ENCODE data around the gene RASGRP4. TPM values are rescaled to one million over a fixed set of nuclear protein-coding genes. Genes with fewer than 3 reads are reported as not detected.
A peak's percentile ranks its signal among the peaks of the same experiment; 100 is the strongest.

Gene RASGRP4
- total and polyA plus RNA-seq, 4 donors, result 3.5 to 39.0 (median 8.7) TPM

DNA sequence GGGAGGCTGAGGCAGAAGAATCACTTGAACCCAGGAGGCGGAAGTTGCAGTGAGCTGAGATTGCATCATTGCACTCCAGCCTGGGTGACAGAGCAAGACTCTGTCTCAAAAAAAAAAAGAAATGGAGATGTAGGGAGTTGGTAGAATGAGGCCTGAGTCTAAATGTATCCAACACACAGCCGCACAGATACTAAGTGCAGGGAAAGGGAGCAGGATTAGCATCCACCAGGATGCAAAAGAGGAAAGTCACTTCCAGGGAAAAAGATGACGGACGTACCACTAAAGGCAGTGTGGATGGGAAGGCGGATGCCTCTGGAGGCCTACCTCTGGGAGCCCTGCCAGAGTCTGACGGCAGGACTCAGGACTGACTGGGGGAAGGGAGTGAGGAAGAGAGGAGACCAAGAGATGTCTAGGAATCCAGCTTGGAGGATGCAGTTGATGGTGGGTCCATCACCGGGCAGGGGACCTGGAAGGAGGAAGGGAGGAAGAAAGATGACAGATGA, 16.3 kb downstream of the RASGRP4 start:
- peak in 1 of 3 donors; percentile 20 for DNase-seq
- 62 to 75% methylated on average over 7 of the region's 7 CpGs for WGBS, 2 donors
- ATAC-seq (ENCODE audit: insufficient read depth, low FRiP score), result no peak

DNA sequence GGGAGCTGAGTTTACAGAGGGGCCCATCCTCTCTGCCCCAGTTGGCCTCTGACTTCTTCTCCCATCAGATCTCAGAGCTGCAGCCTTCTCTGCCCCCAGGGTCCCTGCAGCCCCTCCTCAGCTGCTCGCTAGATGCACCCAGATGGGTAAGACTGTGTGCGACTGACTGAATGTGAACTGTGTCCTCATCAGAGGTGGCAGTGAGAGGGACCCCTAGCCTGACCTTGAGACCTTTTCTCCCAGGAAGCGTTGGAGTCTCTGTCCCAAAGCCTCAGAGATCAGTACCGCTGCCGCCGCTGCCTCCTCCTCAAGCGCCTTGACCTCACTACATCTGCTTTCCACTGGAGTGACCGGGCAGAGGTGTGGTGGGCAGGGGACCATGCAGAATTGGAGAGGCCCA, 20.7 kb downstream of the RASGRP4 start:
- no peak for DNase-seq
- H3K27ac ChIP-seq (ENCODE audit: low read depth in 1 of 2, low read length in 1 of 2), result no peak overlapping the region
- H3K4me3 ChIP-seq, result no peak overlapping the region
- H3K36me3 ChIP-seq (ENCODE audit: control insufficient read depth in 4 of 4, insufficient read depth in 4 of 4, low read length in 4 of 4), result peaks cover 0 to 14% (median 12%) of the 10 kb centered on the region in 4 donors
- TF ChIP-seq, protein P1, sequence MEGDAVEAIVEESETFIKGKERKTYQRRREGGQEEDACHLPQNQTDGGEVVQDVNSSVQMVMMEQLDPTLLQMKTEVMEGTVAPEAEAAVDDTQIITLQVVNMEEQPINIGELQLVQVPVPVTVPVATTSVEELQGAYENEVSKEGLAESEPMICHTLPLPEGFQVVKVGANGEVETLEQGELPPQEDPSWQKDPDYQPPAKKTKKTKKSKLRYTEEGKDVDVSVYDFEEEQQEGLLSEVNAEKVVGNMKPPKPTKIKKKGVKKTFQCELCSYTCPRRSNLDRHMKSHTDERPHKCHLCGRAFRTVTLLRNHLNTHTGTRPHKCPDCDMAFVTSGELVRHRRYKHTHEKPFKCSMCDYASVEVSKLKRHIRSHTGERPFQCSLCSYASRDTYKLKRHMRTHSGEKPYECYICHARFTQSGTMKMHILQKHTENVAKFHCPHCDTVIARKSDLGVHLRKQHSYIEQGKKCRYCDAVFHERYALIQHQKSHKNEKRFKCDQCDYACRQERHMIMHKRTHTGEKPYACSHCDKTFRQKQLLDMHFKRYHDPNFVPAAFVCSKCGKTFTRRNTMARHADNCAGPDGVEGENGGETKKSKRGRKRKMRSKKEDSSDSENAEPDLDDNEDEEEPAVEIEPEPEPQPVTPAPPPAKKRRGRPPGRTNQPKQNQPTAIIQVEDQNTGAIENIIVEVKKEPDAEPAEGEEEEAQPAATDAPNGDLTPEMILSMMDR (IDR thresholded peaks at IDR 0.05; ENCODE audit: control extremely low read depth, extremely low read depth), result no peak
- no peaks in the 10 kb centered on the region for H3K9me3 ChIP-seq (ENCODE audit: control insufficient read depth in 4 of 4, insufficient read depth in 3 of 4, low read length in 3 of 4)
- peaks cover 0 to 2% (median 0%) of the 10 kb centered on the region in 5 donors for H3K4me1 ChIP-seq (ENCODE audit: control insufficient read depth in 5 of 5, insufficient read depth in 5 of 5, low read length in 5 of 5)
- no peak for ATAC-seq (ENCODE audit: insufficient read depth, low FRiP score)
- WGBS, 2 donors, result 95 to 96% methylated on average over 8 of the region's 8 CpGs
- H3K9ac ChIP-seq (ENCODE audit: insufficient read depth in 1 of 2, low read length in 2 of 2), result no peak overlapping the region
- H3K27me3 ChIP-seq (ENCODE audit: control insufficient read depth in 3 of 3, insufficient read depth in 3 of 3, low read length in 2 of 3), result peaks cover 0 to 4% (median 0%) of the 10 kb centered on the region in 3 donors

More for the DNA sequence above, 16.3 kb downstream of the RASGRP4 start:
- Histone ChIP-seq H3K27me3 (ENCODE audit: control insufficient read depth in 3 of 3, insufficient read depth in 3 of 3, low read length in 2 of 3) (no peaks in the 10 kb centered on the region), H3K27ac (ENCODE audit: low read depth in 1 of 2, low read length in 1 of 2) (no peak overlapping the region), H3K9me3 (ENCODE audit: control insufficient read depth in 4 of 4, insufficient read depth in 3 of 4, low read length in 3 of 4) (no peaks in the 10 kb centered on the region), H3K36me3 (ENCODE audit: control insufficient read depth in 4 of 4, insufficient read depth in 4 of 4, low read length in 4 of 4) (peaks cover 0 to 15% (median 12%) of the 10 kb centered on the region in 4 donors), H3K9ac (ENCODE audit: insufficient read depth in 1 of 2, low read length in 2 of 2) (no peak overlapping the region), H3K4me1 (ENCODE audit: control insufficient read depth in 5 of 5, insufficient read depth in 5 of 5, low read length in 5 of 5) (no peaks in the 10 kb centered on the region), H3K4me3 (no peak overlapping the region)
- TF ChIP-seq, protein P1 (IDR thresholded peaks at IDR 0.05; ENCODE audit: control extremely low read depth, extremely low read depth), result no peak

DNA sequence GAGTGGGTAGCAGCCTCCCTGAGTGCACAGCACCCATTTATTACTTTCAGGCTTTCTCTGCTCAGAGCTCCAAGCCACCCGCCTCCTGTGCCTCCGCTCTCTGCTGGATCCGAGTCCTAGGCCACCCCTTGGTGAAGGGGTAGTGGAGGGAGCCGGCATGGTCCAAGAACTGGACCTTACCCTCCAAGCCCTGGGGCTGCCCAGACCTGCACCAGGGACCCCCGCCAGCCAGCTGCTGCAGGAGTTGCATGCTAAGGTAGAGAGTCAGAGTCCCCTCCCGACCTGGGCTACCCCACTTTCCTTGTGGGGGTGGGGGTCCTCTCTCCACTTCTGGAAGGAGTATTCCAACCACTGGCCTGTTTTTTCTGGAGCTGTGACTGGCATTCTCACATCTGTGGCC, 21.2 kb downstream of the RASGRP4 start:
- Histone ChIP-seq H3K4me3 (no peak overlapping the region), H3K27ac (ENCODE audit: low read depth in 1 of 2, low read length in 1 of 2) (no peak overlapping the region), H3K9ac (ENCODE audit: insufficient read depth in 1 of 2, low read length in 2 of 2) (no peak overlapping the region), H3K36me3 (ENCODE audit: control insufficient read depth in 4 of 4, insufficient read depth in 4 of 4, low read length in 4 of 4) (peaks cover 0 to 14% (median 12%) of the 10 kb centered on the region in 4 donors), H3K9me3 (ENCODE audit: control insufficient read depth in 4 of 4, insufficient read depth in 3 of 4, low read length in 3 of 4) (no peaks in the 10 kb centered on the region), H3K4me1 (ENCODE audit: control insufficient read depth in 5 of 5, insufficient read depth in 5 of 5, low read length in 5 of 5) (peaks cover 0 to 2% (median 0%) of the 10 kb centered on the region in 5 donors), H3K27me3 (ENCODE audit: control insufficient read depth in 3 of 3, insufficient read depth in 3 of 3, low read length in 2 of 3) (peaks cover 0 to 4% (median 0%) of the 10 kb centered on the region in 3 donors)
- 96 to 100% methylated on average over 5 to 6 of the region's 6 CpGs for WGBS, 2 donors
- DNase-seq, result no peak
- TF ChIP-seq, protein P1 (IDR thresholded peaks at IDR 0.05; ENCODE audit: control extremely low read depth, extremely low read depth), result no peak
- ATAC-seq (ENCODE audit: insufficient read depth, low FRiP score), result no peak

Measured in lung (tissue), 12 donors.